Memory B cell (primary cell): ENCODE data around the gene DMD.

Experiments
- ATAC-seq: fragments of 150-1000 bp; cut with Tn5 transposase; 2 replicates; pipeline ENCODE4 v1.10.0; 2021; ENCODE audit warnings: low read depth, mild to moderate bottlenecking, moderate library complexity
- DNase-seq, 2 donors: peaks; one replicate each; pipeline ENCODE4 v3.0.0; 2022; ENCODE audit warnings: low spot score in 2 of 2
- H3K27ac Mint-ChIP-seq: one replicate; pipeline ENCODE4 v1.8.0; 2022; ENCODE audit warnings: mild to moderate bottlenecking, moderate library complexity, mixed read lengths
- H3K27me3 Mint-ChIP-seq: one replicate; pipeline ENCODE4 v1.8.0; 2022; ENCODE audit warnings: mixed read lengths
- H3K36me3 Mint-ChIP-seq: one replicate; pipeline ENCODE4 v1.8.0; 2022; ENCODE audit warnings: mild to moderate bottlenecking, mixed read lengths
- H3K4me1 Mint-ChIP-seq: one replicate; pipeline ENCODE4 v1.8.0; 2022; ENCODE audit warnings: mixed read lengths
- H3K4me3 Mint-ChIP-seq: one replicate; pipeline ENCODE4 v1.8.0; 2022; ENCODE audit warnings: mild to moderate bottlenecking, moderate library complexity, mixed read lengths
- H3K9me3 Mint-ChIP-seq: one replicate; pipeline ENCODE4 v1.8.0; 2022; ENCODE audit warnings: mixed read lengths

The DMD gene

GRCh38 chrX:32480019-32480418 is 731.3 kb downstream of the DMD start:
- ATAC-seq = no peak
- no peak overlapping the region for H3K27ac Mint-ChIP-seq
- no peak overlapping the region for H3K4me3 Mint-ChIP-seq
- no peak for DNase-seq
- H3K36me3 Mint-ChIP-seq = no peaks in the 10 kb centered on the region
- H3K4me1 Mint-ChIP-seq = peaks cover 2% of the 10 kb centered on the region
- no peaks in the 10 kb centered on the region for H3K27me3 Mint-ChIP-seq
- no peaks in the 10 kb centered on the region for H3K9me3 Mint-ChIP-seq

- H3K27me3 Mint-ChIP-seq = no peaks in the 10 kb centered on the region
- no peaks in the 10 kb centered on the region for H3K9me3 Mint-ChIP-seq
- H3K36me3 Mint-ChIP-seq = no peaks in the 10 kb centered on the region
- DNase-seq (no peak), ATAC-seq (no peak)
- H3K4me3 Mint-ChIP-seq = no peak overlapping the region
- H3K27ac Mint-ChIP-seq = no peak overlapping the region
- no peaks in the 10 kb centered on the region for H3K4me1 Mint-ChIP-seq
Measured at GRCh38 chrX:32472364-32472763, 739.0 kb downstream of the DMD start.

GRCh38 chrX:32455704-32456103 is 755.6 kb downstream of the DMD start:
- H3K4me3 Mint-ChIP-seq = no peak overlapping the region
- ATAC-seq (no peak), DNase-seq (no peak)
- no peak overlapping the region for H3K27ac Mint-ChIP-seq
- H3K27me3 Mint-ChIP-seq = no peaks in the 10 kb centered on the region
- peaks cover 3% of the 10 kb centered on the region for H3K9me3 Mint-ChIP-seq
- H3K4me1 Mint-ChIP-seq = no peaks in the 10 kb centered on the region
- no peaks in the 10 kb centered on the region for H3K36me3 Mint-ChIP-seq

GRCh38 chrX:32451954-32452695 is 759.2 kb downstream of the DMD start:
- Mint-ChIP-seq H3K36me3 (no peaks in the 10 kb centered on the region), H3K4me3 (no peak overlapping the region), H3K4me1 (peaks cover 8% of the 10 kb centered on the region), H3K27ac (no peak overlapping the region), H3K9me3 (peaks cover 5% of the 10 kb centered on the region), H3K27me3 (no peaks in the 10 kb centered on the region)
- DNase-seq (no peak), ATAC-seq (no peak)

- DNase-seq = no peak
- Mint-ChIP-seq H3K27me3 (no peaks in the 10 kb centered on the region), H3K4me3 (peak overlapping the region; percentile 55), H3K27ac (peak overlapping the region; percentile 88), H3K36me3 (peaks cover 4% of the 10 kb centered on the region), H3K9me3 (peaks cover 9% of the 10 kb centered on the region), H3K4me1 (peaks cover 23% of the 10 kb centered on the region)
- ATAC-seq = peak; percentile 32
Measured at GRCh38 chrX:32448945-32449344, 762.4 kb downstream of the DMD start.

GRCh38 chrX:32448320-32448719 is 763.0 kb downstream of the DMD start:
- DNase-seq = peak; percentile 10 to 21
- H3K9me3 Mint-ChIP-seq = peaks cover 9% of the 10 kb centered on the region
- H3K4me1 Mint-ChIP-seq = peaks cover 26% of the 10 kb centered on the region
- H3K27me3 Mint-ChIP-seq = no peaks in the 10 kb centered on the region
- peak; percentile 95 for ATAC-seq
- H3K27ac Mint-ChIP-seq = no peak overlapping the region
- peaks cover 5% of the 10 kb centered on the region for H3K36me3 Mint-ChIP-seq
- H3K4me3 Mint-ChIP-seq = no peak overlapping the region

GRCh38 chrX:32447640-32448039 is 763.7 kb downstream of the DMD start:
- H3K27me3 Mint-ChIP-seq = no peaks in the 10 kb centered on the region
- DNase-seq (no peak), ATAC-seq (no peak)
- H3K27ac Mint-ChIP-seq = no peak overlapping the region
- peaks cover 5% of the 10 kb centered on the region for H3K36me3 Mint-ChIP-seq
- peaks cover 10% of the 10 kb centered on the region for H3K9me3 Mint-ChIP-seq
- no peak overlapping the region for H3K4me3 Mint-ChIP-seq
- peaks cover 28% of the 10 kb centered on the region for H3K4me1 Mint-ChIP-seq

GRCh38 chrX:32443841-32444240 is 767.5 kb downstream of the DMD start:
- peaks cover 7% of the 10 kb centered on the region for H3K36me3 Mint-ChIP-seq
- H3K4me3 Mint-ChIP-seq = peak overlapping the region; percentile 66
- H3K4me1 Mint-ChIP-seq = peaks cover 25% of the 10 kb centered on the region
- H3K9me3 Mint-ChIP-seq = peaks cover 7% of the 10 kb centered on the region
- ATAC-seq (peak; percentile 49), DNase-seq (no peak)
- peak overlapping the region; percentile 85 for H3K27ac Mint-ChIP-seq
- peaks cover 2% of the 10 kb centered on the region for H3K27me3 Mint-ChIP-seq

GRCh38 chrX:32421266-32421665 is 790.1 kb downstream of the DMD start:
- Mint-ChIP-seq H3K27ac (no peak overlapping the region), H3K27me3 (peaks cover 2% of the 10 kb centered on the region), H3K4me3 (no peak overlapping the region), H3K4me1 (no peaks in the 10 kb centered on the region), H3K36me3 (no peaks in the 10 kb centered on the region), H3K9me3 (no peaks in the 10 kb centered on the region)
- ATAC-seq (no peak), DNase-seq (no peak)

- ATAC-seq (no peak), DNase-seq (peak in 1 of 2 donors; percentile 16)
- Mint-ChIP-seq H3K27ac (no peak overlapping the region), H3K27me3 (no peaks in the 10 kb centered on the region), H3K9me3 (no peaks in the 10 kb centered on the region), H3K36me3 (no peaks in the 10 kb centered on the region), H3K4me3 (no peak overlapping the region), H3K4me1 (no peaks in the 10 kb centered on the region)
Measured at GRCh38 chrX:32408389-32408788, 803.0 kb downstream of the DMD start.

- Mint-ChIP-seq H3K4me3 (no peak overlapping the region), H3K27ac (no peak overlapping the region), H3K27me3 (no peaks in the 10 kb centered on the region), H3K4me1 (no peaks in the 10 kb centered on the region), H3K9me3 (no peaks in the 10 kb centered on the region), H3K36me3 (no peaks in the 10 kb centered on the region)
- ATAC-seq (no peak), DNase-seq (no peak)
Measured at GRCh38 chrX:32397562-32398216, 813.7 kb downstream of the DMD start.

GRCh38 chrX:32395878-32396277 is 815.5 kb downstream of the DMD start:
- no peak overlapping the region for H3K4me3 Mint-ChIP-seq
- DNase-seq = no peak
- H3K36me3 Mint-ChIP-seq = no peaks in the 10 kb centered on the region
- no peaks in the 10 kb centered on the region for H3K9me3 Mint-ChIP-seq
- no peaks in the 10 kb centered on the region for H3K27me3 Mint-ChIP-seq
- ATAC-seq = no peak
- no peaks in the 10 kb centered on the region for H3K4me1 Mint-ChIP-seq
- no peak overlapping the region for H3K27ac Mint-ChIP-seq

- no peaks in the 10 kb centered on the region for H3K9me3 Mint-ChIP-seq
- no peak overlapping the region for H3K4me3 Mint-ChIP-seq
- H3K36me3 Mint-ChIP-seq = no peaks in the 10 kb centered on the region
- no peak for ATAC-seq
- DNase-seq = no peak
- no peaks in the 10 kb centered on the region for H3K4me1 Mint-ChIP-seq
- H3K27me3 Mint-ChIP-seq = no peaks in the 10 kb centered on the region
- no peak overlapping the region for H3K27ac Mint-ChIP-seq
Measured at GRCh38 chrX:32392655-32393054, 818.7 kb downstream of the DMD start.

GRCh38 chrX:32370456-32371205 is 840.7 kb downstream of the DMD start:
- no peak for ATAC-seq
- Mint-ChIP-seq H3K9me3 (no peaks in the 10 kb centered on the region), H3K27me3 (no peaks in the 10 kb centered on the region), H3K36me3 (no peaks in the 10 kb centered on the region), H3K4me1 (no peaks in the 10 kb centered on the region), H3K4me3 (no peak overlapping the region), H3K27ac (no peak overlapping the region)
- no peak for DNase-seq
